Chondrocyte (in vitro differentiated cells): ENCODE measurements around the gene PKD1L1. TPM values are rescaled to one million over a fixed set of nuclear protein-coding genes. Genes with fewer than 3 reads are reported as not detected.
A peak's percentile ranks its signal among the peaks of the same experiment; 100 is the strongest.

ENCODE experiments used
- DNase-seq: peaks from one replicate; pipeline ENCODE4 v3.0.0; 2021; ENCODE audit warnings: mixed read lengths, low spot score
- H3K27ac Mint-ChIP-seq: one replicate; pipeline ENCODE4 v1.8.0; 2021; ENCODE audit warnings: mild to moderate bottlenecking, moderate library complexity, mixed read lengths; ENCODE audit not compliant: unreplicated experiment
- H3K27me3 Mint-ChIP-seq: 2 replicates; pipeline ENCODE4 v1.8.0; 2021; ENCODE audit warnings: low read depth, mixed read lengths
- H3K36me3 Mint-ChIP-seq: 2 replicates; pipeline ENCODE4 v1.8.0; 2021; ENCODE audit warnings: low read depth, mixed read lengths
- H3K4me1 Mint-ChIP-seq: 2 replicates; pipeline ENCODE4 v1.8.0; 2021; ENCODE audit warnings: low read depth, mild to moderate bottlenecking, mixed read lengths
- H3K4me3 Mint-ChIP-seq: one replicate; pipeline ENCODE4 v1.8.0; 2021; ENCODE audit warnings: mild to moderate bottlenecking, moderate library complexity, mixed read lengths; ENCODE audit not compliant: unreplicated experiment
- H3K9me3 Mint-ChIP-seq: 2 replicates; pipeline ENCODE4 v1.8.0; 2021; ENCODE audit warnings: low read depth, mixed read lengths
- total RNA-seq: library from RNA; stranded (reverse); gene quantifications from 3 replicates; pipeline ENCODE4 v1.2.1, GENCODE V29; 2021
- TF ChIP-seq, protein P1 (sequence below): fragments of 200-600 bp; sonication (generic); IDR thresholded peaks from 2 replicates; pipeline ENCODE4 v1.5.0; 2021; ENCODE audit warnings: antibody characterized with exemption, mild to moderate bottlenecking, moderate library complexity

PKD1L1 gene
- total RNA-seq, 1 donor from 2014 or later, result 0.25 TPM

DNA sequence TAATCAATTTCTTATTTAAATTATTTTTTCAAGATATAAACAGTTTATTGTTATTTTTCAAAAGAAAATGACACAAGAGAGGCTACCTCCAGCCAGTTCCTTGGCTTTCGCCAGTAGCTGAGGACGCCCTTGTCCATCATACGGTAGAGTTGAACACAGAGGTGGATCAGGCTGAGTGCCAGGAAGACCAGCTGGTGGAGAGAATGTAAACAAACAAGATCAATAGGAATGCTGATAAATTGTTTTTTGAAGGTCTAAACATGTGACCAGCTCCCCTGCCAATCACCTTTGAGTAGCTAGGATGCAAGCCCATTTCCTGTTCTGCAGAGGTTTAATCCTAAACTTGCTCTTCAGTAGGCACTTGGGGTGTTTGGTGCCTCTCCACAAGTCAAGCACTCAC, 138.9 kb downstream of the PKD1L1 start:
- DNase-seq, result no peak
- no peak overlapping the region for H3K27ac Mint-ChIP-seq
- no peaks in the 10 kb centered on the region for H3K27me3 Mint-ChIP-seq
- H3K9me3 Mint-ChIP-seq, result no peaks in the 10 kb centered on the region
- H3K36me3 Mint-ChIP-seq, result peaks cover 2% of the 10 kb centered on the region
- TF ChIP-seq, protein P1, sequence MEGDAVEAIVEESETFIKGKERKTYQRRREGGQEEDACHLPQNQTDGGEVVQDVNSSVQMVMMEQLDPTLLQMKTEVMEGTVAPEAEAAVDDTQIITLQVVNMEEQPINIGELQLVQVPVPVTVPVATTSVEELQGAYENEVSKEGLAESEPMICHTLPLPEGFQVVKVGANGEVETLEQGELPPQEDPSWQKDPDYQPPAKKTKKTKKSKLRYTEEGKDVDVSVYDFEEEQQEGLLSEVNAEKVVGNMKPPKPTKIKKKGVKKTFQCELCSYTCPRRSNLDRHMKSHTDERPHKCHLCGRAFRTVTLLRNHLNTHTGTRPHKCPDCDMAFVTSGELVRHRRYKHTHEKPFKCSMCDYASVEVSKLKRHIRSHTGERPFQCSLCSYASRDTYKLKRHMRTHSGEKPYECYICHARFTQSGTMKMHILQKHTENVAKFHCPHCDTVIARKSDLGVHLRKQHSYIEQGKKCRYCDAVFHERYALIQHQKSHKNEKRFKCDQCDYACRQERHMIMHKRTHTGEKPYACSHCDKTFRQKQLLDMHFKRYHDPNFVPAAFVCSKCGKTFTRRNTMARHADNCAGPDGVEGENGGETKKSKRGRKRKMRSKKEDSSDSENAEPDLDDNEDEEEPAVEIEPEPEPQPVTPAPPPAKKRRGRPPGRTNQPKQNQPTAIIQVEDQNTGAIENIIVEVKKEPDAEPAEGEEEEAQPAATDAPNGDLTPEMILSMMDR, result no peak
- no peak overlapping the region for H3K4me3 Mint-ChIP-seq
- peaks cover 21% of the 10 kb centered on the region for H3K4me1 Mint-ChIP-seq

DNA sequence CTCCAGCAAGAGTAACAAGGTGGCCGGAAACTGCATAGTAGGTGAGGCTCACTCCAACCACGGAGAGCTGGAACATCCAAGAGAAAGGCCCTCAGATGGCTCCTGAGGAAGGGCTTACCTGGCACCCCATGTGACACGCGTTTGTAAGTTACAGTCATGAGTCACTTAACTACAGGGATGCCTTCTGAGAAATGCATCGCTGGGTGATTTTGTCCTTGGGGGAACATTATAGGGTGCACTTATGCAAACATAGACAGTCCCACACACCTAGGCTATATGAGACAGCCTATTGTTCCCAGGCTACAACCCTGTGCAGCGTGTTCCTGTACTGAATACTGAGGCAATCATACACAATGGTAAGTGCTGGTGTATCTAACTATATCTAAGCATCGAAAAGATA, 139.9 kb downstream of the PKD1L1 start:
- Mint-ChIP-seq H3K4me3 (no peak overlapping the region), H3K27me3 (no peaks in the 10 kb centered on the region), H3K27ac (no peak overlapping the region), H3K9me3 (no peaks in the 10 kb centered on the region), H3K4me1 (peaks cover 24% of the 10 kb centered on the region), H3K36me3 (peaks cover 2% of the 10 kb centered on the region)
- TF ChIP-seq, protein P1, result no peak
- DNase-seq, result no peak

DNA sequence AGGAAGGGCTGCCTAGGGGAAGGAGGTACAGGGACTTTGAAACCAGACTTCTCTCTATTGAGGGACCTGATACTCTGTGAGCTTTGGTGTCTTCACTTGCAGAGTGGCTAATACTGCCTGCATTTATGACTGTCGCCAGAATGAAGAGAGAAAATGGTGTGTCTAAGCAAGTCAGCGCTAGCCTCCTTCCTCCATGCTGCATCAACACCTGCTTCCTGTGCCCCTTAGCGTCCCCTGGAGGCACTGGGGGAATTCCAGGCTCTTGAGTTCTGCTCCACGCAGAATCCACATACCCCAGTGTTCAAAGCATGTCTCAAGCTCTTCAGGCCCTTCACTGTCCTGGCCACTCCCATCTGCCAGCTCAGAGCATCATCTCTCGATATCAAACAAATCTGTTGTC, 140.5 kb downstream of the PKD1L1 start:
- H3K4me1 Mint-ChIP-seq, result peaks cover 24% of the 10 kb centered on the region
- no peaks in the 10 kb centered on the region for H3K27me3 Mint-ChIP-seq
- H3K9me3 Mint-ChIP-seq, result no peaks in the 10 kb centered on the region
- no peak overlapping the region for H3K4me3 Mint-ChIP-seq
- H3K27ac Mint-ChIP-seq, result no peak overlapping the region
- peaks cover 2% of the 10 kb centered on the region for H3K36me3 Mint-ChIP-seq
- TF ChIP-seq, protein P1, result peak; percentile 16
- DNase-seq, result no peak

DNA sequence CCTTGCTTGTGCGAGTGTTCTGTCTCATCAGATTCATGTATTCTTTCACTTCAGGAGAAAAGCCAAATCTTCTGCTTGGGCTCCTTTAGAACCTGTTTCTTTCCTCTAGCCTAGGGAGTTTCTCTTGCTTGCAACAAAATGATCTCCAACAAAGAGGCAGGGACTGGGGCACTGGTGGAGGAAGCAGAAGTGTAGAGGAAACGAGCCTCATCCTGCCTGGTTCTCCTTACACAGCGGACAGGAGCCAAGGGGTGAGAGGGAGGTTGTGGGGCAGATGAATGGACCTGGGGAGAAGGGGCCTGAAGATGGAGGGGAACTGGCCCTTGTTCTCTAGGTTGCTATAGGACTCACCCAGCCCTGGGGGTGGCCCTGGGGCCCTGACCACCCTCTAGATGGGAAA, 141.1 kb downstream of the PKD1L1 start:
- Mint-ChIP-seq H3K4me1 (peaks cover 24% of the 10 kb centered on the region), H3K4me3 (no peak overlapping the region), H3K9me3 (no peaks in the 10 kb centered on the region), H3K36me3 (no peaks in the 10 kb centered on the region), H3K27ac (peak overlapping the region; percentile 76), H3K27me3 (no peaks in the 10 kb centered on the region)
- no peak for DNase-seq
- TF ChIP-seq, protein P1, result no peak

DNA sequence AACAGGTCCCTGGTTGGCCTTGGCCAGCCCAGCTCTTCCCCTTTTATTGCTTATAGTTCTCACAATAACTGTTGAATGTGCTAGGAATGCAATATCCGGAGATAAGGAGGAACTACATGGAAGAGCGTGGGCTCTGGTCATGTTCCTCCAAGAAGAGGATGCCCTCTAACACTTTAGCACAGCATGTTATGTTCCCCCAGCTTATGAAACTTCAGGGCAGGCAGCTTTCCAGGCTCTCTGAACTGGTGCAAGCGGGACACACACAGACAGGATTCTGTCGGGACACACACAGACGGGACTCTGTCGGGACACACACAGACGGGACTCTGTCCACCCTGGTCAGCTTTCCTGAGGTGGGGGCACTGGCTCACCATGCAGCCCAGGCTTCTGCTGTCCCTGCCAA, 141.6 kb downstream of the PKD1L1 start:
- Mint-ChIP-seq H3K9me3 (no peaks in the 10 kb centered on the region), H3K4me3 (no peak overlapping the region), H3K27me3 (no peaks in the 10 kb centered on the region), H3K4me1 (peaks cover 24% of the 10 kb centered on the region), H3K27ac (no peak overlapping the region), H3K36me3 (no peaks in the 10 kb centered on the region)
- DNase-seq, result no peak
- TF ChIP-seq, protein P1, result no peak
